IPS DF 4.7 (cell line): ENCODE results near the gene CLEC4C.

Experiments
- DNase-seq: peaks from one replicate; pipeline ENCODE4 v3.0.0-alpha.2; 2013; ENCODE audit warnings: low spot score; ENCODE audit errors: extremely low read depth

The CLEC4C gene

DNA sequence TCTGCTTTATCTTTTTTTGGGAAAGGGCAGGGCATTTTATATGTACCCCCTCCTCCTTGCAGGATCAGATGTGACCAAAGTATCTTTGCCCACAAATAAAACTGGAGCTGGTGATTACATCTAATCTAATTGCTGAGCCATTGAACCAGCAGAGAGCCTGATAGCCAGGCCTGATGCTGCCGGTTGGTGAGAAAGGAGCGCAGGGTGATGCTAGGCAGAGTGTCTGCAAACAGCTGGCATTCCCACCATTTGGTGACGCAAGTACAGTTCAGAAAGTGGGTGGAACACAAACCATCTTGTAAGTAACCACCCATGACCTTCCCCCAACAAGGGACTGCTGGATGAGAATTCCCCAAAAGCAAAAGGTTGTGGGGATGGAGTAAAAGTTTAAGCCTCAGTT, 23.2 kb downstream of the CLEC4C start:
- DNase-seq: no peak

DNA sequence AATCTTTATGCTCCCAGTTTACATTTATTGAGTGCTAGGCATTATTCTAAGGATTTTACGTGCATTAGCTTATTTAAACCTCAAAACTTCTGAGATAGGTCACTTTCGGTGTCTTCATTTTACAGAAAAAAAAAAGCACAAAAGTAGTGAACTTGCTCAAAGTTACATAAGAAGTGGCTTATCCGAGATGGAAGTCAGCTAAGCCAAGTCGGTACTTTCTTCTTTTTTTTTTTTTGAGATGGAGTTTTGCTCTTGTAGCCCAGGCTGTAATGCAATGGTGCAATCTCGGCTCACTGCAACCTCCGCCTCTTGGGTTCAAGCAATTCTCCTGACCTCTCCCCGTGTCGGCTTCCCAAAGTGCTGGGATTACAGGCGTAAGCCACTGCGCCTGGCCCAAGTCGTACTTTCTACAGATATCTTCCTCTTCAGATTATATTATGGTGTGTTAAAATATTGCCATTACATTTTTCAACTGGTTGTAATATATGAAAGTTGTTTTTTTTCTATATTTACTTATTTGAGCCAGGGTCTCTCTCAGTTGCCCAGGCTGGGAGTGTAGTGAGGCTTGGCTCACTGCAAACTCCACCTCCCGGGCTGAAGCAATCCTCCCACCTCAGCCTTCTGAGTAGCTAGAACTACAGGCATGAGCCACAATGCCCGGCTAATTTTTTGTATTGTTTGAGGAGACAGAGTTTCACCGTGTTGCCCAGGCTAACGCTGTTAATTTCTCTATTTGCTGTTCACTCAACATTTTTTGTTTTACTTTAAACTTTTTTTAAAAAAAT, 27.0 kb downstream of the CLEC4C start:
- no peak for DNase-seq

DNA sequence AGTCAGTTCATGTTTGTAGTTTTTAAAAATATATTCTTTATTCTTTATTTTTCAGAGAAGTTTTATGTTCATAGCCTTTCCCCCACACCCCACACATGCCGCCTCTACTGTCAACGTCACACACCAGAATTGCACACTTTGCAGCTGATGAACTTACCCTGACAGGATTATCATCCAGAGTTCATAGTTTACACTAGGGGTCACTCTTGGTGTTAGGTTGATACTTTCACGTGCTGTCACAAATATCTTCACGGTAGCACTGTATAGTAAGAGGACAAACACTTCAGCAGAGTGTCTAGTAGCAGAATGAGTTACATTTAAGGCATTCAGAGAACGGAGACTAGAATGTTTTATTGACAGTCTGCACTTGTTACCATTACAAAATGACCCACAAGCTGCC, 30.8 kb downstream of the CLEC4C start:
- DNase-seq: no peak

DNA sequence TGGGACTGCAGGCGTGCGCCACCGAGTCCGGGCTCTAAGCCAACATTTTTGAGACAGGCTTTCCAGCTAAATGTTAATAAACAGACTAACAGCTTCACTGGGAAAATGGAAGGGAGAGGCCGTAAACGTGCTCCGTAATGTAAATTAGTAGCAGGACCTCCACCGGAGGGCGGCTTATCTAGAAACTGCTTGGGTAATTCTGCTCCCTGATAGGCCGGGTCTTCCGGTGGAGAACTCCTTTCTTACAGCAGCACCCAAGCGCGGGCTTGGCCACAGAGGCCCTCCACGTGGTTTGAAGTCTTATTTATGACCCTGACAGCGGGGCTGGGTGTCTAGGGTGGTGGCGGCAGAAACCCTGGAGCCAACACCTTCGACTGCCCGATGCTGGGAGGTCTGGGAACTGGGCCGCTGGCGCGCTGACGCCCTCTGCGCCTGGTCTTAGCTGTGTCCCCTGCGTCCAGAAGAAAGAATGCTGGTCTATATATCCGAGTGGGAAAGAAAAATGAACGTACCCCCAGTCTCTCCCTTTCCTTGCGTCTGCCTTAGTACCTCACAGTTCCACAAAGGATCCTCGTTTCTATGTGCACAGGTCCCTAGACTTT, 34.2 kb downstream of the CLEC4C start:
- DNase-seq: no peak

DNA sequence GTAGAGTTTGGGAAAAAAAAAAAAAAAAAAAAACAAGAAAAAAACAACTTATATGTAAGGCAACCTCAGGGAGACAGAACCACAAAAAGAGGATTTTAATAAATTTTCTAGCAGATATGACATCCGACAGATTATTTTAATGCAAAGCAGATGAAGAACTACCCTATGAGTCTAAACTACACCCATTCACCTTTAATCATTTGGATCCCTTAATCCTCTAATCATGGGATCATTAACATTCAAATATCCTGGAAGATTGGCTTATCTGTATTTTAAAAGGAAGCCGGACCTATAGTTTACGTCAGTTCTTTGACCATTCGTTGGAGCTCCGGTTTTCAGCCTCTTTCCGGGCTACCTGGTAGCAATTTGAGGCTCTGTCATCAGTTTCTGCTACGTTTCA, 36.0 kb downstream of the CLEC4C start, which contains the start of gene DPPA3:
Gene DPPA3, plus strand, starts transcription at position 301 of the 400 bp plus-strand sequence. CDS start 138 bp downstream, outside the sequence.
- no peak for DNase-seq

DNA sequence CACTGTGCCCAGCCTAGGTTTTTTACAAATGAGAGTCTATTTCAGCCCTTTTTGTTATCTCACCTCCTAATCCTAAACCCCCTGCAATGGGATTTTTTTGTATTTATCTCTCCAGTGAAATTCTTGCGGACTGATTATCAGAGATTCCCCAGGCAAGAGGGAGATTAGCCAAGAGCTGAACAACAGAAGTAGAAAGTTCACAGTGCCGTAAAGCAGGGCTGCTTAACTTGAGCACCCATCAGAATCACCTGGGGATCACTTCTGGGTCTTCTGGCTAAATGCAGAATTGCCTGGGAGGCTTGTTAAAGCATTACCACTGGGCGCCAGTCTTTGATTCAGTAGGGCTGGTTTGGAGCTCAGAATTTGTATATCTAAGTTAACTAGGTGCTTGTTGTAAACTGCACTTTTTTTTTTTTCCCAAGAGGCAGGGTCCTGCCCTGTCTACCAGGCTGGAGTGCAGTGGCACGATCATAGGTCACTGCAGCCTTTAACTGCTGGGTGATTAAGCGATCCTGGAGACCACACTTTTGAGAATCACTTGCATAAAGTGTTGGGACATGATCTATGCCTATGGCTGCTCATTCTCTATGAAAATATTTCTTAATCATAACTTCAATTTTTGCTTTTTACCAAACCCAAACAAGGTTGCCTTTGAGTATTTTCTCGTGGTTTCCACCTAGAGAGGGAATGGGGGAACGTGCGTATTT, 37.1 kb downstream of the CLEC4C start:
- no peak for DNase-seq

DNA sequence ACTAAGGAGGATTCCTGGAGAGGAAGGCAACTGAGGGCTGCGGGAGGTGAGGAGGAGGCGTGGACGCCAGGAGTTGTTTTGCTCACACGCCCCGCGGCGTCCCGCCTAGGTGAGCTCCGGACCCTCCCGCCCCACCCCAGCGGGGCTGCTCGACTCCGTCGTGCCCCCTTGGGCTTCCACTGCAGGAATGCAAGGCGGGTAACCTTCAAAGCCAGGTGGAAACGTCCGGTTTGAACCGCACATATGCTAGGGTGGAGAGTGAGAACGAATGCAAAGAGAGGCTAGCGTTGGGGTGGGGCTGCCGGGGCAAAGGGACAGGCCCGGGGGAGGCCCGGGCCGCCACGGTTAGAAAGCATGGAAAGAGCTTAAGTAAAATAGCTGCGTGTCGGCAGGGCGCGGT, 41.3 kb downstream of the CLEC4C start:
- no peak for DNase-seq

DNA sequence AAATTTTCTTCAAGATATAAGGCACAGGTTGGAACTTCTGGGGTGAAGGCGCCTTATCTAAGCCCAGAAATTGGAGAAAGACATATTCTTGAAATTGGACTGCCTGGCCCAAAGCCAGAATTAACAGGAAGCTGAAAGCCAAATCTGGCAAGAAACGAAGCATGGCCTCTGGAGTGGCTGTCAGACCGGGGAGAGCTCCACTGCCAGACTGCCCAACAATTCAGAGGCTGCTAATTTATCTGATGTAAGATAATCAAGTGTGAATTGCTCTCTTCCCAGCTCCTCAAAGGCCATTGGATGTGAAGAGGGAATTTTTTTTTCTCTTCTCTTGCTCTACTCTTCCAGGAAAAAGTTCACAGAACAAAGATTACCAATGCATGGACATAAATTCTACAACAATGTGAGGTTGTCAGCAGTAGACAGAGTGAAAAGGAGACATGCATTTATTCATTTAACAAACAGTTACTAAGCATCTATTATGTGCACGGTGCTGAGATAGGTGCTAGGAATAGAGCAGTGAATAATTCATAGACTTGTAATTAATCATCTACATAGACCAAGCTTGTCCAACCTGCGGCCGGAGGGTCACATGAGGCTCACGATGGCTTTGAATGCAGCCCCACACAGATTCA, 51.5 kb downstream of the CLEC4C start, which contains the start of gene GDF3:
Gene GDF3, minus strand, starts transcription at position 210 of the 632 bp plus-strand sequence. Its CDS starts 47 bp downstream, at position 163.
- no peak for DNase-seq

DNA sequence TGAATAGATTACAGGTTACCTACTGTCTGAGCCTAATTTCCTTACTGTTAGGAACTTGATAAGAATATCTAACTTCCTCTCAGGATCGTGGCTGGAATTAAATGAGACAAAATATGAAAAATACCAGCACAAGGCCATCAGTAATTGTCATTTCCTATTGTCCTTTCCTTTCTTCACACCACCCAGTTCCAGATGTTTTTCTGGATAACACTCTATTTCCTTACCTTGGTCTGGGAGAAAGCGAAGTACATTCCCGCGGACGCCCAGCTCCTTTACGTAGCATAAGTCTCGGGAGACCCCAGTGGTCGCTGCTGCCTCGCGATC, 52.0 kb downstream of the CLEC4C start:
- DNase-seq: no peak

DNA sequence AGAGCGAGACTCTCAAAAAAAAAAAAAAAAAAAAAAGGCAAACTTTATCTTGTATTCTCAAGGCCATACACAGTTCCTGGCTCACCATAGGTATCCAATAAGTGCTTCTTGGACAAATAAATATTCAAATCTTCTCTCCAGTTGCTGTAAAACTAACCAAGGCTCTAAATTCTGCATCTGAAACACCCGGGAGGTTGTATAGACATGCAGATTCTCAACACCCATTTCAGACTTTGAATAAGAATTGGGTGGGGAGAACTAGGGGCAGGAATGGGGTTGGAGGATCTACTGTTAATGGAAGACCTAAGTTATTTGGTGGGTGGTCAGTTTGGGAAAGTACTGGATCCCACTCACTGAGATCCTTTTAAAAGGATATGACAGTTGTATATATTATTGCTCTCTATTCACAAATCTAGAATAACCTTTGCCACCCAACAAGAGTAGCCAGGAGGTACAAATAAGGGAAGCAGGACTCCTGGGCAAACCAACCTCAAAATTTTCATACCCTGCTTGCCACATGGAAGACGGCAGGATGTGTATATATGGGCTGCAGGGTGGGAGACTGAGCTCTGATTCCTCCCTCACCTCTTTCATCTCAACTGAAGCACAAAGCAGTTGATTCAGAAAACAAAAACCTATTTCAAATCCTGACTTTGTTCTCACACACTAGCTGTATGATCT, 52.5 kb downstream of the CLEC4C start:
- no peak for DNase-seq

DNA sequence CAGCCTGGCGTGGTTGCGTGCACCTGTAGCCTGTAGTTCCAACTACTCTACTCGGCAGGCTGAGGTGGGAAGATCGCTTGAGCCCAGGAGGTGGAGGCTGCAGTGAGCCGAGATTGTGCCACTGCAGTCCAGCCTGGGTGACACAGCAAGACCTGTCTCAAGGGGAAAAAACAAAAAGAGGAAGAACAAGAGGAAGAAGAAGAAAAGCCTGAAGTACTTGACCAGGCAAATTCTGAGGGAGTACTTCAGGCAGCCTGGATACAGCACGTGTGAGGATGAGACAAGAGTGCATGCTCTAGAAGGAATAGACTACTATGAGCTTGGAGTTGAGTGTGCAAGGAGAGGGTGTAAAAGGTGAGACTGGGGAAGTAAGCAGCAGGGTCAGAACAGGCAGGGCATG, 53.4 kb downstream of the CLEC4C start:
- DNase-seq: no peak

DNA sequence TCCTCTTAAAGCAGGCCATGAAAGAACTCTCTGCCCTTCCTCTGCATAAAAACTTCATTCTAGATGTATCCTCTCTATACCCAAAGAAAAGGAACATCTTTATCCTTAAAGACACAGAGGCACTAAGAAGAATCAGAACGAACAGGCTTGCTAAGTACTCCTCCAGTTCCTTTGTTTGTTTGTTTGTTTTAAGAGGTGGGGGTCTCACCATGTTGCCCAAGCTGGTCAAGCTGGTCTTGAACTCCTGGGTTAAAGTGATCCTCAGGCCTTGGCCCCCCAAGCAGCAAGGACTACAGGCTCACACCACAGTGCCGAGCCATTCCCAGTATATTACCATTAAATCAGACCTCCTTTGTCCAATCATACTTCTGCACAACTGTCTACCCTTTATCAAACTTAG, 65.6 kb downstream of the CLEC4C start:
- no peak for DNase-seq
